ENCODE measurements around the gene C2orf81. TPM values are rescaled to one million over a fixed set of nuclear protein-coding genes. Genes with fewer than 3 reads are reported as not detected.

The C2orf81 gene
- total RNA-seq, 1 experiment from 2014 or later: 2.4 TPM

- H3K9me2 ChIP-seq (replicated peaks; ENCODE audit: low read length): no peaks in the 10 kb centered on the region
- H3K27me3 ChIP-seq (ENCODE audit: low read length): no peaks in the 10 kb centered on the region
- no peak overlapping the region for H3K4me2 ChIP-seq (ENCODE audit: low read length)
- POLR2A ChIA-PET (ENCODE audit: unreplicated experiment): no interaction called here
- peaks cover 84% of the 10 kb centered on the region for H3K79me2 ChIP-seq (ENCODE audit: low read length)
- H3K4me3 ChIP-seq (ENCODE audit: low read length): no peak overlapping the region
- no peak for DNase-seq
- no peaks in the 10 kb centered on the region for H3K9me3 ChIP-seq (ENCODE audit: low read length)
- BruUV-seq (replicated peaks): no TSS peak
- H4K20me1 ChIP-seq (ENCODE audit: low read length): no peaks in the 10 kb centered on the region
- H3K27ac ChIP-seq (ENCODE audit: low read length): no peak overlapping the region
- H2AFZ ChIP-seq (ENCODE audit: low read length): no peak overlapping the region
- TF ChIP-seq CTCF (conservative IDR thresholded peaks at IDR 0.05; ENCODE audit: low read depth, low read length): no peak
- no peak for TF ChIP-seq EZH2phosphoT487 (IDR thresholded peaks at IDR 0.05; ENCODE audit: borderline replicate concordance, low read length)
- no peak for TF ChIP-seq EZH2 (IDR thresholded peaks at IDR 0.05; ENCODE audit: low read length, unreplicated experiment)
- no peak overlapping the region for H3K9ac ChIP-seq (ENCODE audit: low read length)
- no peak for ATAC-seq
- peaks cover 3% of the 10 kb centered on the region; the same call in 1 of the 2 replicates for H3K36me3 ChIP-seq (ENCODE audit: low read depth, low read length)
- intact Hi-C loops (cut with micrococcal nuclease): no loop called here
- peaks cover 15% of the 10 kb centered on the region for H3K4me1 ChIP-seq (ENCODE audit: insufficient read depth, low read length)
- CTCF ChIA-PET: no interaction called here
- H3F3A ChIP-seq (ENCODE audit: low read length, unreplicated experiment): no peaks in the 10 kb centered on the region
Measured at GRCh38 chr2:74385396-74385795, 36.0 kb downstream of the C2orf81 start.

GRCh38 chr2:74384051-74384450 lies 37.4 kb downstream of the C2orf81 start:
- H3K4me2 ChIP-seq (ENCODE audit: low read length): no peak overlapping the region
- no peak overlapping the region for H3K27ac ChIP-seq (ENCODE audit: low read length)
- H4K20me1 ChIP-seq (ENCODE audit: low read length): no peaks in the 10 kb centered on the region
- H3F3A ChIP-seq (ENCODE audit: low read length, unreplicated experiment): no peaks in the 10 kb centered on the region
- ChIA-PET CTCF (no interaction called here), POLR2A (ENCODE audit: unreplicated experiment) (no interaction called here)
- no peaks in the 10 kb centered on the region for H3K9me3 ChIP-seq (ENCODE audit: low read length)
- no peak overlapping the region for H2AFZ ChIP-seq (ENCODE audit: low read length)
- 0 out of 2 replicates have a peak, but pooled peaks cover 5% of the 10 kb centered on the region for H3K4me1 ChIP-seq (ENCODE audit: insufficient read depth, low read length)
- no peak for DNase-seq
- no peaks in the 10 kb centered on the region for H3K9me2 ChIP-seq (replicated peaks; ENCODE audit: low read length)
- intact Hi-C loops (cut with micrococcal nuclease): no loop called here
- TF ChIP-seq EZH2 (IDR thresholded peaks at IDR 0.05; ENCODE audit: low read length, unreplicated experiment) (no peak), CTCF (conservative IDR thresholded peaks at IDR 0.05; ENCODE audit: low read depth, low read length) (no peak), EZH2phosphoT487 (IDR thresholded peaks at IDR 0.05; ENCODE audit: borderline replicate concordance, low read length) (no peak)
- peaks cover 3% of the 10 kb centered on the region; the same call in 1 of the 2 replicates for H3K36me3 ChIP-seq (ENCODE audit: low read depth, low read length)
- no peak overlapping the region for H3K4me3 ChIP-seq (ENCODE audit: low read length)
- no TSS peak for BruUV-seq (replicated peaks)
- no peaks in the 10 kb centered on the region for H3K27me3 ChIP-seq (ENCODE audit: low read length)
- H3K79me2 ChIP-seq (ENCODE audit: low read length): peaks cover 77% of the 10 kb centered on the region
- no peak for ATAC-seq
- no peak overlapping the region for H3K9ac ChIP-seq (ENCODE audit: low read length)

- ATAC-seq (peak; percentile 84), DNase-seq (peak; percentile 30)
- Histone ChIP-seq H3K27me3 (ENCODE audit: low read length) (no peaks in the 10 kb centered on the region), H3K4me1 (ENCODE audit: insufficient read depth, low read length) (0 out of 2 replicates have a peak, but pooled peaks cover 5% of the 10 kb centered on the region), H3K36me3 (ENCODE audit: low read depth, low read length) (peaks cover 3% of the 10 kb centered on the region; the same call in 1 of the 2 replicates), H2AFZ (ENCODE audit: low read length) (no peak overlapping the region), H3F3A (ENCODE audit: low read length, unreplicated experiment) (no peaks in the 10 kb centered on the region), H3K9me3 (ENCODE audit: low read length) (no peaks in the 10 kb centered on the region), H3K4me2 (ENCODE audit: low read length) (no peak overlapping the region), H3K4me3 (ENCODE audit: low read length) (no peak overlapping the region), H3K79me2 (ENCODE audit: low read length) (peaks cover 69% of the 10 kb centered on the region), H4K20me1 (ENCODE audit: low read length) (no peaks in the 10 kb centered on the region), H3K9ac (ENCODE audit: low read length) (no peak overlapping the region), H3K27ac (ENCODE audit: low read length) (no peak overlapping the region), H3K9me2 (replicated peaks; ENCODE audit: low read length) (no peaks in the 10 kb centered on the region)
- ChIA-PET CTCF (no interaction called here), POLR2A (ENCODE audit: unreplicated experiment) (no interaction called here)
- TF ChIP-seq CTCF (conservative IDR thresholded peaks at IDR 0.05; ENCODE audit: low read depth, low read length) (no peak), EZH2 (IDR thresholded peaks at IDR 0.05; ENCODE audit: low read length, unreplicated experiment) (no peak), EZH2phosphoT487 (IDR thresholded peaks at IDR 0.05; ENCODE audit: borderline replicate concordance, low read length) (no peak)
- no TSS peak for BruUV-seq (replicated peaks)
- intact Hi-C loops (cut with micrococcal nuclease): loop anchor here (1.0 kb wide), 1 partner anchor 116 kb away; no protein-coding TSS in a partner anchor
Measured at GRCh38 chr2:74383254-74383653, 38.2 kb downstream of the C2orf81 start.
